ENCODE measurements around the gene CD28.

CD28 gene

DNA sequence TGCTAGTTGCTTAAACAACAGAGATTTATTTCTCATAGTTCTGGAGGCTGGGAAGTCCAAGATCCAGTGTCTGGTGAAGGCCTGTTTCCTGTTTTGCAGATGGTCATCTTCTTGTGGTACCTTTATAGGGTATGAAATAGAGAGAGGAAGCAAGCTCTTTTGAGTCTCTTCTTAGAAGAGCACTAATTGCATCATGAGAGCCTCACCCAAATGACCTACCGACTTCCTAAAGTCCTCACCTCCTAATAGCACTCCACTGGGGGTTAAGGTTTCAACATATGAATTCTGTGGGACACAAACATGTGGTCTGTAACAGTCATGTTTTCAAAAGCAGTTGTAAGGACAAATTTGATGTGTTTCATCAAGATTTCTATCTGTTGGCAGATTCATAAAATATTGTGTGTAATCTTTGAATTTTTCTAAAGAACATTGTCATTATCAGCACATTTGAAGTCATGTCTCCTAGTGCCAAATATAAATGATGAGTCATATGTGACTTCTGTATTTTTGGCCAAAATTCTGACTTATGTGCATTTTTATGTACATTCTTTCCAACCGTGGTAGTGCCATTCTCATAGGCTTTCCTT lies 45.3 kb downstream of the CD28 start:
- DNase-seq (ENCODE audit: low read depth, low spot score) = no peak
- ChIA-PET POLR2A (no interaction called here), CTCF (no interaction called here)
- H3K4me3 ChIP-seq (ENCODE audit: low read depth, low read length) = no peak overlapping the region
- TF ChIP-seq, protein P1, sequence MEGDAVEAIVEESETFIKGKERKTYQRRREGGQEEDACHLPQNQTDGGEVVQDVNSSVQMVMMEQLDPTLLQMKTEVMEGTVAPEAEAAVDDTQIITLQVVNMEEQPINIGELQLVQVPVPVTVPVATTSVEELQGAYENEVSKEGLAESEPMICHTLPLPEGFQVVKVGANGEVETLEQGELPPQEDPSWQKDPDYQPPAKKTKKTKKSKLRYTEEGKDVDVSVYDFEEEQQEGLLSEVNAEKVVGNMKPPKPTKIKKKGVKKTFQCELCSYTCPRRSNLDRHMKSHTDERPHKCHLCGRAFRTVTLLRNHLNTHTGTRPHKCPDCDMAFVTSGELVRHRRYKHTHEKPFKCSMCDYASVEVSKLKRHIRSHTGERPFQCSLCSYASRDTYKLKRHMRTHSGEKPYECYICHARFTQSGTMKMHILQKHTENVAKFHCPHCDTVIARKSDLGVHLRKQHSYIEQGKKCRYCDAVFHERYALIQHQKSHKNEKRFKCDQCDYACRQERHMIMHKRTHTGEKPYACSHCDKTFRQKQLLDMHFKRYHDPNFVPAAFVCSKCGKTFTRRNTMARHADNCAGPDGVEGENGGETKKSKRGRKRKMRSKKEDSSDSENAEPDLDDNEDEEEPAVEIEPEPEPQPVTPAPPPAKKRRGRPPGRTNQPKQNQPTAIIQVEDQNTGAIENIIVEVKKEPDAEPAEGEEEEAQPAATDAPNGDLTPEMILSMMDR (IDR thresholded peaks at IDR 0.05; ENCODE audit: insufficient read depth, low read length, missing control alignments) = no peak

DNA sequence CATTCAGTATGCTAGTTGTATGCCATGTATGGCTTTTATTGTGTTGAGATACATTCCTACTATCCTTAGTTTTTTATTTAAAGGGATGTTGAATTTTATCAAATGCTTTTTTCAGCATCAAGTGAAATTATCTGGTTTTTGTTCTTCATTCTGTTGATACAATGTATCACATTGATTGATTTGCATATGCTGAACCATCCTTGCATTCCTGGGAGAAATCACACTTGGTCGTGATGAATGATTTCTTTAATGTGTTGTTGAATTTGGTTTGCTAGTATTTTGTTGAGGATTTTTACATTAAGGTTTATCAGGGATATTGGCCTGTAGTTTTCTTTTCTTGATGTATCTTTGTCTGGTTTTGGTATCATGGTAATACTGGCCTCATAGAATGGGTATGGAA lies 49.7 kb downstream of the CD28 start:
- no peak overlapping the region for H3K4me3 ChIP-seq (ENCODE audit: low read depth, low read length)
- ChIA-PET POLR2A (no interaction called here), CTCF (no interaction called here)
- no peak for DNase-seq (ENCODE audit: low read depth, low spot score)
- TF ChIP-seq, protein P1 (IDR thresholded peaks at IDR 0.05; ENCODE audit: insufficient read depth, low read length, missing control alignments) = no peak

DNA sequence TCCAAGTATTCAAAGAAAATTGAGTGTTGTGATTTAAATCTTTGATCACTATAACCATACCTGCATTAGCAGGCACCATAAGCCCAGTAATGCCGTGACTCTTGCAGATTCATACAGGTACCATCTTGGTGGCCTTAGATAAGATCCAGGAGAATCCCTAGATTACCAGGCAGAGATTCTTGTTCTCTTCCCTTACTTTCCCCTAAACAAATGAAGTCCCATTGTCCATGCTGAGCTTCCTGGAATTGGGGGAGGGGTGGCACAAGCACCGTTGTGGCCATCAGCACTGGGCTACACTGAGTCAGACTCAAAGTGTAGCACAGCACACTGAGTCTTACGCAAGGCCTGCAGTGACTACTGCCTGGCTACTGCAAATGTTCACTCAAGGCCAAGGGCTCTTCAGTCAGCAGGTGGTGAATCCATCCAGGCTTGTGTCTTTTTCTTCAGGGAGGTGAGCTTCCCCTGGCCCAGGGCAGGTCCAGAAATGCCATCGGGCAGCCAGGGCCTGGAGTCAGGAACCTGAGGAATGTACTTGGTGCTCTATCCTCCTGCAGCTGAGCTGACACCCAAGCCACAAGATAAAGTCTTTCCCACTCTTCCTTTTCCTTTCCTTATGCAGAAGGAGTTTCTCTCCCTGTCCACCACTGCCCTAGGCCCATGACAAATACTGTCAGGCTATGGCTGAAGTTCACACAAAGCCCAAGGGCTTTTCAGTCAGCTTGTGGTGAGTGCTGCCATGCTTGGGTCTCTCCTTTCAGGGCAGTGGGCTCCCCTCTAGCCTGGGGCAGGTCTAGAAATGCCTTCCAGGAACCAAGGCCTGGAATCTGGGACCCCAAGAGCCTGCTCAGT lies 52.6 kb downstream of the CD28 start:
- CTCF ChIA-PET = interaction anchor here (1.4 to 4.4 kb wide), 3 partner anchors 23 to 328 kb away, joined by 3 to 21 read pairs (median 3); no protein-coding TSS in a partner anchor
- DNase-seq (ENCODE audit: low read depth, low spot score) = no peak
- TF ChIP-seq, protein P1 (IDR thresholded peaks at IDR 0.05; ENCODE audit: insufficient read depth, low read length, missing control alignments) = no peak
- POLR2A ChIA-PET = interaction anchor here (0.6 to 1.7 kb wide), 7 partner anchors 11 to 439 kb away, joined by 3 to 5 read pairs (median 3); no protein-coding TSS in a partner anchor
- H3K4me3 ChIP-seq (ENCODE audit: low read depth, low read length) = no peak overlapping the region

DNA sequence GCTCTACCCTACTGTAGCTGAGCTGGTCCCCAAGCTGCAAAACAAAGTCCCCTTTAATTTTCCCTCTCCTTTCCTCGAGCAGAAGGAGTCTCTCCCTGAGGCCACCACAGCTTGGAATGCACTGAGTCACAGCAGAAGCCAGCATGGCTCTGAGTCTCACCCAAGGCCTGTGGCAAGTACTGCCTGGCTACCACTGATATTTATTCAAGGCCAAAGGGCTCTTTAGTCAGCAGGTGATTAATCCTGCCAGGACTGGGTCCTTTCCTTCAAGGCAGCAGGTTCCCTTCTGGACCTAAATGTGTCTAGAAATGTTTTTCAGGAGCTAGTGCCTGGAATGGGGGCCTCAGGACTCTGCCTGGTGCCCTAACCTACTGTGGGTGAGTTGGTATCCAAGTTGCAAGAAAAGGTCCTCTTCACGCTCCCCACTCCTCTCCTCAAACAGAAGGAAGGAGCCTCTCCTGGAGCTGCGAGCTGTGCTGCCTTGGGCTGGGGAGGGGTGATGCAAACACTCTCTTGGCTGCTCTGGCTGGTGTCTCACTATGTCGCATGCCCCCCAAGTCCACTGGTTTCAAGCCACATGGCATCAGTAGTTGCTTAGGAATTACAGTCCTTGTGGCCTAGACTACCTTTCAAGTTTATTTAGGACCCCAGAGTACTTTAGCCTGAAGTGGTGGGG lies 53.4 kb downstream of the CD28 start:
- ChIA-PET POLR2A (interaction anchor here (0.6 to 1.7 kb wide), 5 partner anchors 11 to 440 kb away, joined by 3 to 5 read pairs (median 3); no protein-coding TSS in a partner anchor), CTCF (interaction anchor here (0.9 to 4.4 kb wide), 3 partner anchors 23 to 87 kb away, joined by 3 to 21 read pairs (median 3); no protein-coding TSS in a partner anchor)
- no peak for DNase-seq (ENCODE audit: low read depth, low spot score)
- no peak overlapping the region for H3K4me3 ChIP-seq (ENCODE audit: low read depth, low read length)
- TF ChIP-seq, protein P1 (IDR thresholded peaks at IDR 0.05; ENCODE audit: insufficient read depth, low read length, missing control alignments) = no peak

DNA sequence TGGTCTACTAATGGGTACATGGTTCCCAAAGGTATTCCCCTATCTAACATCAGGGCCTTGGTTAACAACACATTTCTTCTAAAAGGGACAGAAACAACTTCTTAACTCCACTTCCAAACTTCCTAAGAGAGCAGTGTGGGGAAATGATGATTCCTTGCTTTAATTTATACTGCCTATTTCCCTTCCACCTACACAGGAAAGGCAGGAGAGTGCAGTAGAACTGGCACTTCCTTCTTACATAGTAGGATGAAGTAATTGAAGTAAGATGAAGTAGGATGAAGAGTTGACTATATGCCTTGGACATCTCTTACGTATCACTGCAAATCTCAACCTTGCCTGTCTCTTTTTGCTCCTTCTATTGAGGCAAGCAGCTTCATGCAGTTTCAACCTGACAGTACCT lies 54.7 kb downstream of the CD28 start:
- DNase-seq (ENCODE audit: low read depth, low spot score) = no peak
- TF ChIP-seq, protein P1 (IDR thresholded peaks at IDR 0.05; ENCODE audit: insufficient read depth, low read length, missing control alignments) = no peak
- no peak overlapping the region for H3K4me3 ChIP-seq (ENCODE audit: low read depth, low read length)
- ChIA-PET CTCF (interaction anchor here (4.4 kb wide), 1 partner anchor 21 kb away, joined by 21 read pairs; no protein-coding TSS in a partner anchor), POLR2A (no interaction called here)
